ENCODE measurements around the gene PDE11A.
"Not testable (repeated sequence)": the region's sequence is repeated elsewhere in the genome, so short reads cannot be mapped to it uniquely, and the experiment has no call there.

PDE11A gene

DNA sequence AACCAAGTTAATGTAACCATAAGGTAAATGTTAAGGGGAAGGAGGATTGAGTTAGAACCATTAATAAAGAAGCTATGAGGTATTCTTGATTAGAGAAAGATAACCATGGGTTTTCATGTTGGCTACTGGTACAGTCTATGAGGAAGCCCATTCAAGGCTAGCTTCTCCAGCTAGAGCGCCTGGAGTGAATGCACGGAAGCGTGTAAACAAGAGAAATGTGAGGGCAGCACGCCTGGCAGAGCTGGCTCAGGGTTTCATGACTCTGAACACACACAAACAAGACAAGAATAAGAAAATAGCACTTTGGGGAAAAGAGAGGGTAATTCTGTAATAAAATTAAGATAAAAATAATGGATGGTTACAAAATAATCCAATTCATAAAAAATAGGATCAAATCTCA, 255.3 kb downstream of the PDE11A start:
- no peak for DNase-seq (ENCODE audit: low read depth)

DNA sequence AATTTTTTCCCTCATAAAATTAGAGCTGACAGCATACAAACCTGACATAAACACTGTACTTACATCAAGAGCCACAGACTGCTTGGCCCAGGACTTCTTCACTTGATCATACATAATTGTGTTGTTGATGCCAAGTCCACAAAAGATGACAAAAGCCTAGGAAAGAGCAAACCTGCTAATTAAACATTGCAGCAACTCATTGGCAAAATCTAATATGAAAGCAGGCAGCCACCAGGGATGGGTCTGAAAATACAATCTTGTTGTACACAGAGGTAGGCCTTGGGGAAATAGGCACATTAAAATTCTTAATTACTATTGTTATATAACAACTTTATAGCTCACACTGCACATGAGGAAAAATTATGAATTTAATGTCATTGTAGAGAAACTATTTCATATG, 255.8 kb downstream of the PDE11A start:
- no peak for DNase-seq (ENCODE audit: low read depth)

DNA sequence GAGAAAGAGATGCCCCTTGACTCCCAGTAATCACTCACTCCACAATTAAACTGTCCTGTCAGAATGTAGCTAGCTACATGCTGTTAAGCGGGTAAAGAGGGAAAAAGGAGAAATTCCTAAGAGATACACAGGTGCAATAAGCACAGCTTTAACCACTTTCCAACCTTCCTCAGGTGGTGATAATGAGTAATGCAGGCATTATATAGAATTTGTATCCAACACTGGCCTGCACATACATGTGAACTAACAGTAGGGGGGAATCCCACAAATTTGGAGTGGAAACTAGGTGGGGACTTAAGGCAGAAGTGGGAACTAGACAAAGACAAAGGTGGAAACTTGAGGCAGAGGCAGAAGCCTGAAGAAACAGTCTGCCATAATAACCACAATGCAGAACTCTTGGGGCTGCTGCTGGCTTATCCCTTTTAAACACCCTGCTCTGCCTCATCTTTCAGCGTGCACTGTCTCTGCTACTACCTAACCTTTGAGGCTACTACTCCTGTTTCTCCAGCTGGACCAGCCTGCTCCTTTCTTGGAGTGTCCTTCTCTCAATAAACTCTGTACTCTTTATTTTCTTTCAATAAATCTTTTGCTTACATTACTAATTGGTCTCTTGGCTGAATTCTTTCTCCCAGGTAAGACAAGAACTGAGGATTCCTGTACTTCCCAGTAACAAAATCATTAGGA, 259.7 kb downstream of the PDE11A start:
- no peak for DNase-seq (ENCODE audit: low read depth)

DNA sequence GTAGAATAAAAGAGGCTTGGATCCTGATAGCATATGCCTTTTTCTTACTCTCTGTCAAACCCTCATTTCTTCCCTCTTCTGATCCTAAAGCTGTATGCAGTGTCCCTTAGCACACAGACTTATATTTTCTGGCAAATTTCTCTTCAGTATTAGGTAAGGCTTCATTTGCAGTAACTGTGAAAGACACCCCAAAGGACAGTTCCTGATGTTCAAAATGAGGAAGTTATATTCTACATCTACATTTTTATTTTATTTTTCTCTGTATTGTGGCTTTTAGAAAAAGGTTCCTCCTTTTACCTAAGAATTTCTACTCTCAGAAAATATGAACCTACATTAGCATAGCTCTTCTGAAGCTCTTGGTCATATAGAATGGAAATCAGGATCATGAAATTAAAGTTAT, 261.7 kb downstream of the PDE11A start:
- no peak for DNase-seq (ENCODE audit: low read depth)

DNA sequence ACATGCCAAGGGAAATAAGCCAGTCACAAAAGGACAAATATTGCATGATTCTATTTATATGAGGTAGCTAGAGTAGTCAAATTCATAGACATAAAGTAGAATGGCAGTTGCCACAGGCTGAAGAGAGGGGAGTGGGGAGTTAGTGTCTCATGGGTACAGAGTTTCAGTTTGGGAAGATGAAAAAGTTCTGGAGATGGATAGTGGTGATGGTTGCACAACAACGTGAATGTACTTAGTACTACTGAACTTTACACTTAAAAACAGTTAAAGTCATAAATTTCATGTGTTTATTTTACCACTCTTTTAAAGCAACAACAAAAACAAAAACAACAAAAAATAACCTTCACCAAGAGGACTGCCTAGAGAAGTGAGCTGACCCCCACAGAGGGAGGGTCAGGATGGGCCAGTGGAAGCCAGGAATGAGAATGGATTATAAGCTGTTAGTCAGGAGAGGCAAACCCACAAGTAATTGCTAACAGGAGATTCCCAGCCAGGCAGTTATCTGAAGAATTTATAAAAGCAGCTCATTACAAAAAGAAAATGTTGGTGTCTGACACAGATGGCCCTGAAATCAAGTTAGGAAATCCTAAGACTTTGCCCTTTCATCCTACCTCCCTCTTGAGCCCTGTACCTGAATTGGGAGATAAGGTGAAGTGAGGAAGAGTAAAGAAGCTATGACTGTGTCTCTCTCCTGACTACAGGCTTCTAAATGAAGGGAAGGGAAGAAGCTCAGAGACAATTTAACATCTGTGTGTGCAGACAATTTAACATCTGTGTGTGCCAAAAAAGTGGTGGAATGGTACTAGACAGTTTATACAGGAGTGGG, 263.4 kb downstream of the PDE11A start:
- no peak for DNase-seq (ENCODE audit: low read depth)

DNA sequence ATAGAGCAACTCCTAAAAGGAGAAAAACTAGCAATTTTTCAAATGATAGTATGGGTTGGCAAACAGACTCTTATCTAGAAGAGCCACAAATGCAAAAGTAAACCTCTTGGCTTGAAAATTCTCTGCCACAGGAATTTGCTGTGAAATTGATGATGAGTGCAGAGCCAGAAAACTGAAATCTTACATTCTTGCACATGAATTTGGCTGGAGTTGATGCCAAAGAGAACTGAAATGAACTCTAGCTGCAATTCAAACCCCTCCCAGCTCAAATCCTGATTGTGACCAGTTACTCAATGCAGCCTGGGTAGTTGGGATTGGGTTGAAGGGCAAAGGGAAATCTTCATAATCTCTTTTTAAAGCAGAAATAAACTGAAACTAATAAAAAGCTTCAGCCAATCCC, 266.6 kb downstream of the PDE11A start:
- DNase-seq (ENCODE audit: low read depth) = no peak

DNA sequence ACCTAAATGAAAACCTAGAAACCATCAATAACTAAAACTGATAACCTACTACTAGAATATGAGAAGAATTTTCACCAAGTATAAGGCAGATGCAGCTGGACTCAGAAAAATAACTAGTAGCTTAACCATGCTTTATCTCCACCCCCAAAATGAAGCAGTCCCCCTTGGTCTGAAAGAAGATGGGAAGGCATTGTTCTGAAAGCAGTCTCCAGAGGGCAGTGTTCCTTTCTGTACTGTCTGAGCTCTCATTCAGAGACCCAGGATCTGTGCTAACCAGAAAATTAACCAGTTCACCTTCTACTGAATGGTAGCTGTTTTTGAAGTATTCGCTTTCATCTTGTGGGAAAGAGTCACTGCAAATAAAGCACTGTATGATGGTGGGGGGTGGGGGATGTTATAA, 273.0 kb downstream of the PDE11A start:
- no peak for DNase-seq (ENCODE audit: low read depth)

DNA sequence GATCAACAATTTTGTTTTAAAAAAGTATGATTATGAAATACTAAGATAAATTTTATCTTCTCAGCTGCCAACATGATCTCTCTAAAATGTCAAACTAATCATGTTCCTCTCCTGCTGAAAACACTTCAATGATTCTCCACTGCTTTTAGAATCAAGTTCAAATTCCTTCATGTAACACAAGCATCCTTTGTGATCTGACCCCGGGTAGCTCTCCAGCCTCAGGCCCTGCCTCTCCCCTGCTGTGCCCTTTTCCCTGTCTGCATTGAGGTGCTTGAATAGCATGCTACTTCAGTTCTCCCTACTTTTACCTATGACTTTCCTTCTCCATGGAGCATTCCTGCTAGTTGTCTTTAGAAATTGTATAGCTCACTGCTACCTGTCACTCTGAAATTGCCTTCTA, 274.8 kb downstream of the PDE11A start:
- no peak for DNase-seq (ENCODE audit: low read depth)

DNA sequence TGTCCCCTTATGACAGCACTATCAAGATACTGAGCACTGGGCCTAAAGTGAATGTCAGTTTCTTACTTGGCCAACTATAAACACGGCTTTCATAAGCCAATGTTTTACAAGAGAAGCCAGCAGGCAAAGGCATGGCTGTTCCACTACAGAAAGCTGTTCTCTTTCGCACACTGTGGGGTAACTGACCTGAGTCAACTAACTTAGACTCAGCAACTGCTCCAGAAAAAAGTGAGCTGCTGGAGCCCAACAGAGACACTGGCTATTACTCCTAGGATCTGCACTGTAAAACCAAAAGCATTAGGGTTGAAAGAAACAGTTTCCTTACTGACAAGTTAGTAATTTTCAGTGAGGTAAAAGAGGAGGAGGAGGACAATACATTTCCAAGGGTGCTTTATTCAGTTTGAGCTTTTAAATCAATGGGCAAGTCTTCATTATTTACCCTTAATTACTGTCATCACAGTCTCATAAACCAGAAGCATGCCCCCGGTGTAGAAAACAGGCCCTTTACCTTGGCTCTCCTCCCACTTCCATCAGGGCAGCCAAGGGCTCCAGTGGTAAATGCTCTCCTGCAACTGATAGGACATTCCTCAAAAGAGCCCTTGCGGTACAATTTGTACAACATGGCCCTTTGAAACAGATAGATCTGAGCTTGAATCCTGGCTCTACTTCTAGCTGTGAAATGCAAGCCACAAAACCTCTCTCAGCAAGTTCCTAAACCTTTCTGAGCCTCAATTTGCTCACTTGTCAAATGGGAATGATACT, 275.7 kb downstream of the PDE11A start:
- DNase-seq (ENCODE audit: low read depth) = no peak

DNA sequence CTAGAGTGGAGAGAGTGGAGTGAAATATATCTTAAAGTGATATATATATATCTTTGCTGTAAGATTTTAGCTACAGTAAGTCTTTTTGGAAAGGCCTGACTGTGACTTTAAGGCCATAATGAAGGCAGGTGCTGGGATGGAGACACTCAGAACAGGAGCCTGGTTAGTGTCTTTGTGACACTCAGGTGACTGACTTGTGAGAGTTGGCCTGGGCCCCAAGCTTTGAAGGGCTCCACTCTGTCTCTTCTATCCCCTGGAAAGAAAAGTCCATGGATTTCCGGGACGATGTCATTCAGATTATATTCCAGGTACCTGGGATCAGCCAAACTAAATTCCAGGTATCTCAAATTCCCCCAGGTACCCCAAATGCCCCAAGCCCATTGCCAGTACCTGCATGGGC, 276.6 kb downstream of the PDE11A start:
- DNase-seq (ENCODE audit: low read depth) = no peak

DNA sequence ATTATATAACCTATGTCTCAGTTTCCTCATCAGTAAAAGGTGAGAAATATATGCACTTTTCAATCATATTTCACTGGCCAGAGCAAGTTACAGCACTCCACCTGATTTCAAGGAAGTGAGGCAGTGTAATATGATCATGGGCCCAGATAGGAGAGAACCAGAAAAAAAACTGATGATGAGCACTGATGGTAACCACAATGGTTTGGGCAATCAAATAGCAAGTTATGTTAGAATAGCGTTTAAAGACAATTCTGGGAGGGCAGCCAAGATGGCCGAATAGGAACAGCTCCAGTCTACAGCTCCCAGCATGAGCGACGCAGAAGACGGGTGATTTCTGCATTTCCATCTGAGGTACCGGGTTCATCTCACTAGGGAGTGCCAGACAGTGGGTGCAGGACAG, 287.4 kb downstream of the PDE11A start:
- DNase-seq (ENCODE audit: low read depth) = not testable (repeated sequence)

DNA sequence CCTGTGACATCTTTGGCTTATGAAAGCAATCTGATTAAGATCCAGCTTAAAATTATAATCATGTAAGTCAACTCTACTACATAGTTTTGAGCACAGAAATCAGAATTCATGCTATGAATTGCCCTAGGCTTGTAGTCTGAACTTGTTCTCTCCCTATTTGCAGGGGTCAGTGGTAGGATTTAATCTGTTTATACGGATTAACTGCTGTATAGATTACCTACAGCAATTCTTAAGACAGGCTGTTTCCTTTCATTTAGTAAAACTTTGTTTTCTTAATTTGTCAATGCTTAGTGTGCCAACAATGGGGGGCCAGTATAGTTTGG, 287.9 kb downstream of the PDE11A start:
- no peak for DNase-seq (ENCODE audit: low read depth)

DNA sequence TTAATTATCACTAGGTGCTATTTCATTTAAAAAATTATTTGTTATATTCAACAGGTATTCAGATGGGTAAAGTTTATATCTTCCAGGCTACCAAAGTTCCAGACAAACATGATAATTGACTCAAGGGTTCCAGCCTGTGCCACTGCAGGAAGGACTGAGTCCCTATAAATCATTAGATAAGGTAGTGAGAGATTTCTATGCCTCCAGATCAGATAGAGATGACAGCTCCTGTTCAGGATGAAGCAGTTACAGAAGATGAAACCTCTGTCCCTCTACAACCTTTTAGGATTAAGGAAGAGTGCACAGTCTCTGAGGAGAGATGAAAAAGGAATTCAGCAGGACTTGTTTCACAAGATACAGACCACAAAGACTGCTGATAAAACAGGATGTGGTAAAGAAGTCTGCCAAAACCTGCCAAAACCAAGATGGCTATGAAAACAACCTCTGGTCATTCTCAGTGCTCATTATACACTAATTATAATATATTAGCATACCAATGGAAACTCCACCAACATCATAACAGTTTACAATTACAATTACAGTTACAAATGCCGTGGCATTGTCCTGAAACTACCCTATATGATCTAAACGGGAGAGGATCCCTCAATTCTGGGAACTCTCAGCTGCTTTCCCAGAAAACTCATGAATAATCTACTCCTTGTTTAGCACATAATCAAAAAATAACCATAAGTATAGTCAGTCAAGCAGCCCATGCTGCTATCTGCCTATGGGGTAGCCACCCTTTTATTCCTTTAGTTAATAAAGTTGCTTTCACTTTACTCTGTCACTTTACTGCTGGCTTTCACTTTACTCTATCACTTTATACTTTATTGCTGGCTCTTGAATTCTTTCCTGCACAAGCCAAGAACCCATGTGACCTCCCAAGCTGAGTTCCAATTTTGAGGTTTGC, 288.5 kb downstream of the PDE11A start:
- DNase-seq (ENCODE audit: low read depth) = no peak

DNA sequence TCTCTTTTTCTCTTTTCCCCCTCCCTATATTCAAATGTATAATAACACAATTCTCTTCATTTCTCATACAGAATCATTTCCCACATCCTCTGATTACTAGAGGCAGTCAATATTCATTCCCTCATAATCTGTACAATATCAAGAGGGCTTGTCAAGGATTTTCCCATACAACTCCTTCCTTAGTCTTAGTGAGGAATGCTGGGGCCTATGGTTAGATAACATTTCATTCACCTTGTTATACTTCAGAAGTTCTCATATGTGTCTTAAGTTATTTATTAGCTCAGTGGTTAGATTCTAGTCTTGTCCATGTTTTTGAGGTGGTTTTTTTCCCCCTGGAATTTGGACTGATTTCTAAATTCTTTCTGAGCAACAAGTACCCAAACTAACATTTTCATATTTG, 289.5 kb downstream of the PDE11A start:
- no peak for DNase-seq (ENCODE audit: low read depth)

DNA sequence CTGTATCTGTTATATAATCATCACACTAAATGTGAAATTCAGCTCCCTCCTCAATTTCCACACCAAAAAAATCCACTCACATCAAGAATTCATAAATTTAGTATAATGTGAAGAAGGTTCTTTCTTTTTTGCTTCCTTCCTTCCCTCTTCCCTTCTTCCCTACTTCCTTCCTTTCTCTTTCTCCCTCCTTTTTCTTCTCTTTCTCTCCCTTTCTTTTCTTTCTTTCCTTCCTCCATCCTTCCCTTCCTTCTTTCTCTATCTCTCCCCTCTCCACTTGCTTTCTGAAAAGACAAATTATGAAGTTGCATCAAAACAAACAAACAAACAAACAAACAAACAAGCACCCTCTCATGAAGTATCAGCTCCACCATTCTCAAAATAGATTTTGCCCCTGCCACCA, 290.0 kb downstream of the PDE11A start:
- no peak for DNase-seq (ENCODE audit: low read depth)

DNA sequence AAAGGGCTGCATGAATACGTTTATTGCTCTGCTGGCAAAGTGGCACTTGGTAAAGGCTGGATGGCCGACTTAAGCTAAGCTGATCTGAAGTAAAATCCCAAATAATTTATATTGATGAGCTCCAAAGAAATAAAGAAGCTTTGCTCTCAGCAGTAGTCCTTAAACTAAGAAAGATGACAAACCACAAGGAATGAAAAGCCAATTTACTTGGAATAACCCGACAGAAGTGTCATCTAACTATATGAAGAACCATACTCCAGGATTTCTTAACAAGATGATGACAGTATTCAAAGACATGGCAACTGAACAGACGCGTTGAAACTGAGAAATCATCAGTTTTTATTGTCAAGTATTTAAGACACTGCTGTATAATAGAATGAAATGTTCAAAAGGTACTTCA, 294.1 kb downstream of the PDE11A start:
- no peak for DNase-seq (ENCODE audit: low read depth)

DNA sequence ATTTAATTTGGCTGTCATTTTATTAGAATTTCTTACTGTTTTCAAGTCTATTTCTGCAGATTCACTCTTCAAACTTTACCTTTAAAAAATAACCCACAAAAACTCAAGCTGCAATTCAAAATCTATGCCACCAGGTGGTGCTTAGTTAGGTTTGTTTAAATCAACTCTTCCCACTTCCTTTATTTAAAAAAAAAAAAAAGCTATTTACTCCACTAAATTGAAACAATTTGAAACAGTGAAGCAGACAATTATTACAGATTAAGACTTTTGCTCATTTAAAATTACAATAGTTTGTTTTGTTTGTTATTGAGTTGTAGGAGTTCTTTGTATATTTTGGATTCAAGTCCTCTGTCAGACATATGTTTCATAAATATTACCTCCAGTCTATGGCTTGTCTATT, 300.0 kb downstream of the PDE11A start:
- DNase-seq (ENCODE audit: low read depth) = no peak

DNA sequence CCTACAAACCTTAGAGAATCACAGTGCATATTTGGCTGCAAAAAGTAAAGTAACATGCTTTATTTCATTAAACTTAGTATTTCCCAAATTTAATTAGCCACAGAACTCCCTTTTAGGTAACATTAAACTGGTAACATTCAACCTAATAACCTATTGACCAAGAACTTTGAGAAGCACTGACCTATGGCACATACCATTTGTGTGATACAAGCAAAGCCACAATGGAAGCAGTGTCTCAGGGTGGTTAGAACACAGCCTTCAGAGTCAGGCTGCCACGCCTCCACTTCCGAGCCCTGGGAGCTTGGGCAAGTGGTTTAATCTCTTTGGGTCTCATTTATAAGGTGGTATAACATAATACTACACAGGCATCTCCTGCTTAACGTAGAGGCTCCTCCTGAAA, 301.4 kb downstream of the PDE11A start:
- no peak for DNase-seq (ENCODE audit: low read depth)

DNA sequence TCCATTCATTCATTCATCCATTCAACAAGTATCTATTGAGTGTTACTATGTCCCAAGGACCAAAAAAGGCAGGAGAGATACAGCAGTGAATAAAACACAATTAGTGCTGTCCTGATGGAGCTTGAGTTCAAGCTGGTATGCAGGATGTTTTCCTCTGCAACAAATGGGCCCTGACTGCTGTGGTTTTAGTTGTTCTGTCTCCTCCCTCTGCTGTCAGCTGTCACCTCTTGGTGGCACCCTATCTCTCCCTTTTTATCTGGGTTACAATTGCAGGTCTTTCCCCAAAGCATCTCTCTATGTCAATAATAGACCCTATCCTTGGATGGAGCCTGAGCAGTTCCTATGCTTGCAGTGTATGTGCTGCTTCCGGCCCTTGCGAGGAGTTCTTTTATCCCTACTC, 304.8 kb downstream of the PDE11A start:
- DNase-seq (ENCODE audit: low read depth) = no peak

DNA sequence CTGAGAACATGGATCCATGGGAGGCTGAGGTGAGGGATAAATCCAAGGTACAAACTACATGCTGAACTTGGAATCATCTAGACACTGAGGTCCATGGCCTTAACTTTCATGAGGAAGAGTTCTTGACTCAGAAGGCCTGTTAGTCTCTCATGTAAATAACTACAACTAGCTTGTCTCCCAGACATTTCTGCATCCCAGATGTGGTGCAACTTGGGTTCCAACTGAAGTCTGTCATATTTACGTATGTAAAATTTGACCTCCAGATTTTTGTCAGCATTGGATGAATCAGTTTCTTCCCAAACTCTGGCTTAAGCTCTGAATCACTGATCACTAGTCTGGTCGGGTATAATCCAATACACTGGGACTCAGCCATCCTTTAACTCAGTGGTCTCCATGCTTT, 306.9 kb downstream of the PDE11A start:
- no peak for DNase-seq (ENCODE audit: low read depth)

DNA sequence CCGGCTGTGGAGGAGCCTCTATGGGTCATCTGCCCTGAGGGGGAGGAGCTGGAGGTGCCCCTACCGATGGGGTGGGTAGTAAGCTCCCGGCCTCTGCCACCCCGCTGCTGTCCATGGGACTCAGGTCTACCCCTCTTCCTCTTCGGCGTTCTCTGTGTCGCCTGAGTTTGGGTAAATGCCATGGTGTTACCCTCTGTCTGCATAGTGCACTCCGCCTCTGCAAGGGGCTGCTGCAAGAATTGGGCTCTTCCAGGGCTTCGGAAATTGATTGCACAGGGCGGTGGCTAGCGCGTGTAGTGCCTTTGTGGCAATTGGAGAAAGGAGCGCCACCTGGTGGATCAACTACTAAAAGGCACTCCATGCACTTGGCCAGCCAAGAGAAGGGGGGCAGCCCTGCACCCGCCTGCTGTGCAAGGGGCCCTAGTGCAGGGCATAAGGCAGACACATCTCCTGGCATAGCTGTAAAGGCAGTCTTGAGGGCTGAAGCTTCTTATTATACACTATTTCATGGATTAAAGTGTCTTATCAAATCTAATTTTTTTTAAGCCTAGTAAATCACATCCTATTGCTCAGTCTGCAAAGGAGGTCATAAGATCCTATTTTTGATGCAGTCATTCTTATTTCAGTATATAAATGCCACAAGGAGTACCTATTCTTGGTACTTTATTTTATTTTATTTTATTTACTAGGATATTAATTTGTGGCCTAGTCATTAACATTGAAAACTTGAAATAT, 308.9 kb downstream of the PDE11A start:
- peak; percentile 53 for DNase-seq (ENCODE audit: low read depth)

All from stimulated activated CD8-positive, alpha-beta memory T cell treated with anti-CD3 and anti-CD28 coated beads, Interleukin-15, amount 100 ng/mL, for 1 hour (primary cell).